Measurements from ENCODE around the gene PHTF2.

DNA sequence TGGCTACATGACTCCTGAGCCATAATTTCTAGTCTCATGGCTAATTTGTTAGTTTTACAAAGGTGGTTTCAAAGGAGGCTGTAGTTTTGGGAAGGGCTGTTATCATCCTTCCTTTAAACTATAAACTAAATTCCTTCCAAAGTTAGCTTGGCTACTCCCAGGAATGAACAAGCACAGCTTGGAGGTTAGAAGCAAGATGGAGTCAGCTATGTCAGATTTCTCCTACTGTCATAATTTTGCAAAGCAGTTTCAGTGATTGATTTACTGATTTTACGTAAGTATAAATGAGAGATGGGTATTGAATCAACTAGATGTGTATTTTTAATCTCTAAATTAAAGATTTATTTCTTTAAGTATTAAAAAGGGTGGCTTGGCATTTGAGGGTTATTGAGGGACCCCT is 79.9 kb downstream of the PHTF2 start:
- TF ChIP-seq, protein P1, sequence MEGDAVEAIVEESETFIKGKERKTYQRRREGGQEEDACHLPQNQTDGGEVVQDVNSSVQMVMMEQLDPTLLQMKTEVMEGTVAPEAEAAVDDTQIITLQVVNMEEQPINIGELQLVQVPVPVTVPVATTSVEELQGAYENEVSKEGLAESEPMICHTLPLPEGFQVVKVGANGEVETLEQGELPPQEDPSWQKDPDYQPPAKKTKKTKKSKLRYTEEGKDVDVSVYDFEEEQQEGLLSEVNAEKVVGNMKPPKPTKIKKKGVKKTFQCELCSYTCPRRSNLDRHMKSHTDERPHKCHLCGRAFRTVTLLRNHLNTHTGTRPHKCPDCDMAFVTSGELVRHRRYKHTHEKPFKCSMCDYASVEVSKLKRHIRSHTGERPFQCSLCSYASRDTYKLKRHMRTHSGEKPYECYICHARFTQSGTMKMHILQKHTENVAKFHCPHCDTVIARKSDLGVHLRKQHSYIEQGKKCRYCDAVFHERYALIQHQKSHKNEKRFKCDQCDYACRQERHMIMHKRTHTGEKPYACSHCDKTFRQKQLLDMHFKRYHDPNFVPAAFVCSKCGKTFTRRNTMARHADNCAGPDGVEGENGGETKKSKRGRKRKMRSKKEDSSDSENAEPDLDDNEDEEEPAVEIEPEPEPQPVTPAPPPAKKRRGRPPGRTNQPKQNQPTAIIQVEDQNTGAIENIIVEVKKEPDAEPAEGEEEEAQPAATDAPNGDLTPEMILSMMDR (IDR thresholded peaks at IDR 0.05) = no peak
- TF ChIP-seq POLR2A (IDR thresholded peaks at IDR 0.05) = no peak
- TF ChIP-seq POLR2AphosphoS5 (IDR thresholded peaks at IDR 0.05) = no peak
- no peak for TF ChIP-seq EP300 (IDR thresholded peaks at IDR 0.05; ENCODE audit: low read depth)

All from transverse colon (tissue), 4 donors.